ENCODE measurements around the gene LRRC27.
A peak's percentile ranks its signal among the peaks of the same experiment; 100 is the strongest.

Gene LRRC27

DNA sequence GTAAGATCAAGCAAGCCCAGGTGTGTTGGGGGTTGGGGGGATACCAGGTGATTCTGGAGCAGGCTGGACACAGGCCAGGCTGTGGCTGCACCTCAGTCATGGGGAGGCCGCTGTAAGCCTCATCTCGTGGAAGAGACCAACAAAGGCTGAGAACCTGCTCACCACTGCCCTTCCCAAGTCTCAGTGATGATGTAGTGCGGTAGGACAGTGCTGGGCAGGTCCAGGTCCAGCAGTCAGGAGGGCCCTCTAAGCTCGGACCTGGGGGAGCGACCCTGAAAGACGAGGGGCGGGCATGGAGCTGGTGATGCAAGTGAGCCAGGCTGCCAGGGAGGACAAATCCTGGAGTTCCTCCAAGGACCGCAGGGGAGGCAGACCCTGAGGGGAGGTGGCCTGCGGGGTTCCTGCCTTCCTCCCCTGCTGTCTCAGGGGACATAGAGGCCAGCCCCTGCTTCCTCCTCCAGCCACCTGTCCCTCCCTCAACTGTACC is 61.7 kb downstream of the LRRC27 start:
- no peak overlapping the region for H3K4me2 ChIP-seq (ENCODE audit: low read length)

DNA sequence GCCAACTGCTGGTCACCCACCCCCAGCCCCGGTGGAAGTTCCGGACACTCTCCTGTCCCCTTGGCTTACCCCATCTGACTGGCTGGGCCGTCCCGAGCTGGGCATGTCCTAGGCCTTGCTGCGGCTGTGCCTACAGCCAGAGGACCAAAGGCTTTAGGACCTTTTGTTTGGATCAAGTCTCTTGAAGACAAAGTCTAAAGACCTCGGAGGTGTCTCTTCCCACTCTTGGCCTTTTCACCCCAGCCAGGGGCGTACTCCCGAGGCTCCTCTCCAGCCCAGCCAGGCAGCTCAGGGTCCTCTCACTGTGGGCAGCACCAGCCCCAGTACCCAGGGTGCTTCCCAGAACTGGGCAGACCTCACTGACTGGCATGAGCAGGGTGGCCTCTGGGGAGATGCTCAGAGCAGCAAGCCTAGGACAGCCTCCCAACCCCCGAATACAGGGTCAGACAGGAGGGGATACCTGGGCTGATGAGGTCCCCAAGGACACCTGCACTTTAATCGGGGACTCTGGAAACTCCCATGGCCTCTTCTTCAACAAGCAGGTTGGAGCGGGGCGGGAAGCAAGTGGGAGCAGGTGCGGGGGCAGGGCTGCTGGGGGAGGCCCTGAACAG is 62.3 kb downstream of the LRRC27 start:
- H2AFZ ChIP-seq (ENCODE audit: low read depth, low read length): no peak overlapping the region
- H3K27ac ChIP-seq (ENCODE audit: low read length): no peak overlapping the region
- peaks cover 12% of the 10 kb centered on the region for H3K79me2 ChIP-seq (ENCODE audit: low read length)
- H4K20me1 ChIP-seq (ENCODE audit: insufficient read depth, low read length): no peaks in the 10 kb centered on the region
- H3K9me3 ChIP-seq (ENCODE audit: insufficient read depth, low read length): no peaks in the 10 kb centered on the region
- H3K9ac ChIP-seq (ENCODE audit: low read length): no peak overlapping the region
- H3K36me3 ChIP-seq (replicated peaks; ENCODE audit: low read depth, low read length): no peaks in the 10 kb centered on the region
- no peak overlapping the region for H3K4me3 ChIP-seq (ENCODE audit: low read length)
- TF ChIP-seq CTCF (IDR thresholded peaks at IDR 0.05; ENCODE audit: low read depth, low read length) (no peak), EZH2phosphoT487 (IDR thresholded peaks at IDR 0.05; ENCODE audit: low read depth) (no peak)
- H3K27me3 ChIP-seq (ENCODE audit: low read depth, low read length): no peaks in the 10 kb centered on the region
- H3K4me2 ChIP-seq (ENCODE audit: low read length): no peak overlapping the region
- H3K4me1 ChIP-seq (ENCODE audit: low read length): peaks cover 12% of the 10 kb centered on the region; the same call in 1 of the 2 replicates

More for the DNA sequence above, 61.7 kb downstream of the LRRC27 start:
- H3K9me3 ChIP-seq (ENCODE audit: insufficient read depth, low read length): no peaks in the 10 kb centered on the region
- no peaks in the 10 kb centered on the region for H4K20me1 ChIP-seq (ENCODE audit: insufficient read depth, low read length)
- H3K27ac ChIP-seq (ENCODE audit: low read length): no peak overlapping the region
- no peak overlapping the region for H3K9ac ChIP-seq (ENCODE audit: low read length)
- H2AFZ ChIP-seq (ENCODE audit: low read depth, low read length): no peak overlapping the region
- no peak overlapping the region for H3K4me3 ChIP-seq (ENCODE audit: low read length)
- no peaks in the 10 kb centered on the region for H3K36me3 ChIP-seq (replicated peaks; ENCODE audit: low read depth, low read length)
- TF ChIP-seq CTCF (IDR thresholded peaks at IDR 0.05; ENCODE audit: low read depth, low read length): no peak
- TF ChIP-seq EZH2phosphoT487 (IDR thresholded peaks at IDR 0.05; ENCODE audit: low read depth): no peak
- peaks cover 12% of the 10 kb centered on the region for H3K79me2 ChIP-seq (ENCODE audit: low read length)
- no peaks in the 10 kb centered on the region for H3K27me3 ChIP-seq (ENCODE audit: low read depth, low read length)
- H3K4me1 ChIP-seq (ENCODE audit: low read length): peaks cover 12% of the 10 kb centered on the region; the same call in 1 of the 2 replicates

DNA sequence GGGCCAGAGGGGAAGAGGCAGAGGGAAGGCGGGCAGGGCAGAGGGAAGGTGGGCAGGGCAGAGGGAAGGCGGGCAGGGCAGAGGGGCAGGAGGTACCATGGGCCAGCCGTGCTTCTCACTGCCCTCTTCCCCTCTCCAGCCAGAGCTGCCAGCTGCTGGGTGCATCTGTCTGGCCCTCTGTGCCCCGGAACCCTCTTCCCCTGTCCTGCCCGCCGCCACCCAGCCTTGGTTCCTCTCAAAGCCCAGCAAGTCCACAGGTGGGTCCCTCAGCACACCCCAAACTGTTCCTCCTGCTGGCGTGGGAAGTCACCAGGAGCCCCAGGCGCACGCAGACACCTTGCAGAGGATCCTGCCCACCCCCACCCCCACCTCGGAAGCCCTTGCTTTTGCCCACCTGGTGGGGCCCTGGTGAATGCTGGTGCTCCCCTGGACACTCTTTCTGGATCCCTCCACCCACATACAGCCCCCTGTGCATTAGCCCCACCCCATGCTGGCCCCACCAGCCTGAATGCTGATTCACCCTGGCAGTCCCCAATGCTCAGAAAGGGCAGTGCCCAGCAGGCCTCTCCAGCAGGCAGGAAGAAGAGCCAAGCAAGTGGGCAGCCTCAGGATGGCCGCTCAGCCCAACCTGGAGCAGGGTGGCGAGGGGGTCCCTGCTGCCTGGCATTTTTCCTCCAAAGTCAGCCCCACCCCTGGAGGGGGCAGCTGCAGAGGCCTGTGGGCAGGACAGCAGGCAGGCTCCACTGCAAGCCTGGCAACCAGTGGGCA is 63.1 kb downstream of the LRRC27 start:
- no peaks in the 10 kb centered on the region for H3K27me3 ChIP-seq (ENCODE audit: low read depth, low read length)
- H3K27ac ChIP-seq (ENCODE audit: low read length): no peak overlapping the region
- H3K4me3 ChIP-seq (ENCODE audit: low read length): peak overlapping the region; percentile 73
- H3K4me1 ChIP-seq (ENCODE audit: low read length): peaks cover 12% of the 10 kb centered on the region; the same call in 1 of the 2 replicates
- H3K79me2 ChIP-seq (ENCODE audit: low read length): peaks cover 12% of the 10 kb centered on the region
- no peaks in the 10 kb centered on the region for H3K36me3 ChIP-seq (replicated peaks; ENCODE audit: low read depth, low read length)
- TF ChIP-seq EZH2phosphoT487 (IDR thresholded peaks at IDR 0.05; ENCODE audit: low read depth): no peak
- no peak for TF ChIP-seq CTCF (IDR thresholded peaks at IDR 0.05; ENCODE audit: low read depth, low read length)
- no peak overlapping the region; the same call in 1 of the 2 replicates for H3K9ac ChIP-seq (ENCODE audit: low read length)
- H3K9me3 ChIP-seq (ENCODE audit: insufficient read depth, low read length): no peaks in the 10 kb centered on the region
- no peaks in the 10 kb centered on the region for H4K20me1 ChIP-seq (ENCODE audit: insufficient read depth, low read length)
- H3K4me2 ChIP-seq (ENCODE audit: low read length): peak overlapping the region; percentile 66
- no peak overlapping the region for H2AFZ ChIP-seq (ENCODE audit: low read depth, low read length)

All from OCI-LY3 (cell line).